K562 (cell line): ENCODE data around the gene NTM. TPM values are rescaled to one million over a fixed set of nuclear protein-coding genes. Genes with fewer than 3 reads are reported as not detected.

Experiments used
- ATAC-seq: fragments of 200-7000 bp; cut with Tn5 transposase; 3 replicates; pipeline ENCODE4 v1.9.1; 2020; ENCODE audit warnings: moderate library complexity
- BruUV-seq: library from RNA; stranded (reverse); fragments of 400-500 nt; replicated peaks from 2 replicates; lab custom pipeline; 2021; lab: Mats Ljungman, UMichigan
- CTCF ChIA-PET: fragments of 300-600 bp; formaldehyde crosslinking; extraction: SDS; loops from one replicate; lab custom pipeline; 2021; ENCODE audit warnings: low intra/inter-chr PET ratio; lab: Yijun Ruan, JAX
- POLR2A ChIA-PET: fragments of 300-600, 350-650 bp; sonication (Branson Sonifier 250); formaldehyde crosslinking; extraction: SDS; loops from one replicate; lab custom pipeline; 2021; ENCODE audit warnings: antibody characterized with exemption, inconsistent platforms; lab: Yijun Ruan, JAX
- DNase-seq, 4 experiments: peaks; one replicate each; pipeline versions ENCODE4 v3.0.0 to v3.0.0-alpha.2; 2011 to 2018; ENCODE audit warnings: low spot score in 3 of 4, mixed read lengths in 3 of 4; ENCODE audit errors: extremely low read depth in 1 of 4
- FAIRE-seq: peaks from 2 replicates; lab custom pipeline; 2011; peaks lifted over from hg19 to GRCh38; lab: Jason Lieb, UNC
- H2AFZ ChIP-seq: 2 replicates; pipeline ENCODE4 v1.6.0; 2011; ENCODE audit warnings: low read depth, low read length, control low read depth, inconsistent platforms
- H3K27ac ChIP-seq: fragments of 200-600 bp; 3 replicates; pipeline ENCODE4 v1.8.0; 2011; ENCODE audit warnings: low read depth, mild to moderate bottlenecking, control low read depth, inconsistent platforms, low read length, moderate library complexity, mixed read lengths; ENCODE audit errors: extremely low read depth
- H3K27me3 ChIP-seq, 2 experiments: fragments of 300-600 bp in 1 of 2; 2 replicates in 1 of 2; 3 replicates in 1 of 2; pipeline versions ENCODE4 v1.6.0 to v1.8.0; 2011; ENCODE audit warnings: inconsistent platforms in 2 of 2, low read length in 2 of 2, mild to moderate bottlenecking in 1 of 2, mixed read lengths in 1 of 2, moderate library complexity in 1 of 2; ENCODE audit not compliant: control insufficient read depth in 2 of 2, insufficient read depth in 2 of 2
- H3K36me3 ChIP-seq: fragments of 300-600 bp; 3 replicates; pipeline ENCODE4 v1.8.0; 2011; ENCODE audit warnings: mild to moderate bottlenecking, low read length, inconsistent platforms; ENCODE audit not compliant: control insufficient read depth, insufficient read depth
- H3K4me1 ChIP-seq, 2 experiments: fragments of 200-600 bp in 1 of 2; replicated peaks in 1 of 2; 2 replicates in 1 of 2; 3 replicates in 1 of 2; pipeline versions ENCODE4 v1.5.1 to v1.8.0; 2011; ENCODE audit warnings: inconsistent platforms in 2 of 2, low read length in 2 of 2, mild to moderate bottlenecking in 1 of 2, mixed read lengths in 1 of 2, moderate library complexity in 1 of 2; ENCODE audit not compliant: control insufficient read depth in 2 of 2, insufficient read depth in 2 of 2
- H3K4me2 ChIP-seq: 2 replicates; pipeline ENCODE4 v1.6.1; 2011; ENCODE audit warnings: low read length, control low read depth, inconsistent platforms, mixed read lengths; ENCODE audit not compliant: insufficient read depth
- H3K4me3 ChIP-seq: fragments of 200-600 bp; sonication (generic), shearing (Covaris generic); 2 replicates; pipeline ENCODE4 v1.5.1; 2016; ENCODE audit warnings: control low read depth, inconsistent platforms
- H3K79me2 ChIP-seq: fragments of 200-600 bp; 3 replicates; pipeline ENCODE4 v1.8.0; 2011; ENCODE audit warnings: low read length, inconsistent platforms; ENCODE audit not compliant: control insufficient read depth, insufficient read depth
- H3K9ac ChIP-seq, 2 experiments: 2 replicates each; pipeline versions ENCODE4 v1.6.0 to v1.6.1; 2011; ENCODE audit warnings: low read depth in 2 of 2, low read length in 2 of 2, control low read depth in 1 of 2, inconsistent platforms in 1 of 2, mild to moderate bottlenecking in 1 of 2, mixed read lengths in 1 of 2; ENCODE audit not compliant: insufficient read depth in 1 of 2
- H3K9me1 ChIP-seq: one replicate; pipeline ENCODE4 v1.6.0; 2011; ENCODE audit warnings: inconsistent platforms, mild to moderate bottlenecking, low read length, moderate library complexity; ENCODE audit not compliant: control insufficient read depth, insufficient read depth
- H3K9me3 ChIP-seq: replicated peaks from 2 replicates; pipeline ENCODE4 v1.5.1; 2011; ENCODE audit warnings: low read depth, low read length, inconsistent platforms; ENCODE audit not compliant: control insufficient read depth, insufficient read depth
- H4K20me1 ChIP-seq: replicated peaks from 2 replicates; pipeline ENCODE4 v1.6.1; 2011; ENCODE audit warnings: low read length, inconsistent platforms, mixed read lengths; ENCODE audit not compliant: control insufficient read depth, insufficient read depth
- BCL6 ChIP-seq: fragments of 250-450 bp; sonication (Bioruptor Pico); IDR thresholded peaks from 2 replicates; pipeline ENCODE4 v1.4.0; 2020
- CC2D1A ChIP-seq: fragments of 450-650 bp; IDR thresholded peaks from 2 replicates; pipeline ENCODE4 v1.6.1; 2017; ENCODE audit warnings: mild to moderate bottlenecking
- DIDO1 ChIP-seq: fragments of 450-650 bp; IDR thresholded peaks from 2 replicates; pipeline ENCODE4 v1.6.1; 2016; ENCODE audit warnings: low read depth, missing biosample characterization, missing genetic modification characterization
- EP300 ChIP-seq: IDR thresholded peaks from 2 replicates; pipeline ENCODE4 v1.6.1; 2012; ENCODE audit warnings: low read length, improper control_type of control experiment
- HDAC6 ChIP-seq: IDR thresholded peaks from 2 replicates; pipeline ENCODE4 v1.6.1; 2012; ENCODE audit warnings: low read depth, mild to moderate bottlenecking, control low read depth, inconsistent platforms, low read length, moderate library complexity
- HIVEP1 ChIP-seq: fragments of 250-450 bp; sonication (Bioruptor Pico); IDR thresholded peaks from 2 replicates; pipeline ENCODE4 v1.4.0; 2020; ENCODE audit warnings: mild to moderate bottlenecking
- MXD1 ChIP-seq: fragments of 250-450 bp; sonication (Bioruptor Pico); IDR thresholded peaks from 2 replicates; pipeline ENCODE4 v1.8.0; 2021; ENCODE audit warnings: borderline replicate concordance, mild to moderate bottlenecking, moderate library complexity; ENCODE audit not compliant: poor library complexity, severe bottlenecking
- POLR3G ChIP-seq: IDR thresholded peaks from 2 replicates; pipeline ENCODE4 v1.6.1; 2011; ENCODE audit not compliant: insufficient read length, insufficient replicate concordance; ENCODE audit errors: extremely low read depth
- RUNX1 ChIP-seq: sonication (generic); IDR thresholded peaks from 2 replicates; pipeline ENCODE4 v1.6.1; 2016; ENCODE audit warnings: antibody characterized with exemption, low read depth
- SAFB ChIP-seq: fragments of 200-400 bp; formaldehyde crosslinking; IDR thresholded peaks from 2 replicates; pipeline ENCODE4 v1.6.1; 2017; ENCODE audit warnings: low read depth, low read length, borderline replicate concordance
- SMC3 ChIP-seq: conservative IDR thresholded peaks from 2 replicates; pipeline ENCODE4 v1.6.1; 2011; ENCODE audit warnings: low read depth, low read length, improper control_type of control experiment; ENCODE audit not compliant: insufficient read depth
- YY1 ChIP-seq, 3 experiments: IDR thresholded peaks; 2 replicates each; pipeline ENCODE4 v1.6.1; 2011; ENCODE audit warnings: low read length in 2 of 3, mild to moderate bottlenecking in 2 of 3, moderate library complexity in 2 of 3, borderline replicate concordance in 1 of 3, control low read depth in 1 of 3, low read depth in 1 of 3; ENCODE audit not compliant: insufficient read depth in 3 of 3, insufficient replicate concordance in 2 of 3, control insufficient read depth in 1 of 3, insufficient read length in 1 of 3; ENCODE audit errors: extremely low read depth in 1 of 3
- ZNF507 ChIP-seq: conservative IDR thresholded peaks from 2 replicates; pipeline ENCODE4 v1.6.1; 2017; ENCODE audit warnings: missing genetic modification characterization, missing compliant biosample characterization
- WGBS: fragments of 100-300 bp; shearing (Covaris generic); methylation state at CpG from one replicate; pipeline ENCODE4 v1.1.6; 2016; ENCODE audit warnings: low coverage, mixed read lengths; ENCODE audit not compliant: insufficient coverage; ENCODE audit errors: missing lambda C conversion rate; 5-methylcytosine and 5-hydroxymethylcytosine counted together
- in situ Hi-C: fragments of 300-500 bp; cut with MboI; formaldehyde crosslinking; loops from 4 replicates; pipeline ENCODE4 v1.15.0; 2018; ENCODE audit warnings: inconsistent platforms, mixed read lengths
- intact Hi-C: fragments of 100-400 bp; cut with micrococcal nuclease; formaldehyde crosslinking; loops from 2 replicates; pipeline ENCODE4 v1.14.2; 2022
- polyA plus RNA-seq, 8 experiments: library from polyadenylated mRNA; depleted of rRNA in 4 of 8; stranded (reverse) in 5 of 8; unstranded in 3 of 8; fragments of >200 nt; fragmentation: Nextera tagmentation in 2 of 8; fragmentation: Illumina TruSeq in 1 of 8; extraction: Ambion mirVana in 2 of 8; extraction: Trizol in 1 of 8; gene quantifications; 2 replicates each; pipeline versions ENCODE4 v1.2.1 to v1.2.3, GENCODE V29; 2011 to 2014; ENCODE audit warnings: inconsistent platforms in 1 of 8, missing spikeins in 1 of 8
- total RNA-seq, 7 experiments: library from RNA; depleted of rRNA in 6 of 7; stranded (reverse); fragments of >200 nt in 6 of 7; fragmentation: Illumina TruSeq in 2 of 7; extraction: Trizol in 2 of 7; gene quantifications; 2 replicates each; pipeline versions ENCODE4 v1.2.1 to v1.2.3, GENCODE V29; 2011 to 2021; ENCODE audit warnings: low replicate concordance in 1 of 7

NTM gene
- total and polyA plus RNA-seq, 9 of the 15 experiments (the other 6 are each of a cell fraction or from before 2014, with no cell fraction given) = not detected

DNA sequence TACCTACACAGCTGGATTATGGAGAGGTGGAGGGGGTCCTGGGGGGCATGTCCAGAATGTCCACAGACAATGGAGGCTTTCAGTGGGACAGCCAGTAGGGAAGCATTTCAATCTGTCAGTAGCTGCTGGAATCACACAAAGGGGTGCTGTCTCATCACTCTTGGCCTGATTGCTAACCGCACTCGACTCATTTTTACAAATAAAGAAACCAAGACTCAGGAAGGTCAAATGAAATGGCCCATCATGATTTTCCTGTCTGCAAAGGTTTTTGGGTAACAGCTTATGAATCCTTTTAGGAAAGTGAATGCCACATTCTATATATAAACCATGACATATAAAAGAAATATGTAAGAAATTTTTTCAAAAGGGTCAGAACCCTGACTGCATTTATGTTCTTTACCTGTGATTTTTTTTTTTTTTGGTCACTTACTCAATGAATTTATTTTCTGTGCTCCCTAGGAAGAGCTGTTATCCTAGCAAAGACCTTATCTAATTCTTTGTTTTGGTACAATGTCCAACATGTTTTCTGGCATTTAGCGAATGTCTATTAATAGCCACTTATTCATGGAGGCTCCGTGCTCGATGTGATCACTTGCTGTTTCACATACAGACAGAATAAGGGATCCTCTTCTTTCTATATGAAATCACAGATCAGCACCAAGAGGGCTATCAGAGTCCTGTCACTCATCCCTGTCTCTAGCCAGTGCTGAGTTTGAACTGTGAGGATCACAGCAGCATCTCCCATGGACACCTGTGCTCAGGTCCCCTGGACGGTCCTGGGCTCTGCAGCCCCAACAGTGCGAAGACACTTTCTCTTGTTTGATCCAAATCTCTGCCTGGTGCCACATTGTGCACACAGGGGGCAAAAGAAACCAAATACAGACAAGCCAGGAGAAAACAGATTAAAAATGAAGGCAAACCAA, 979.7 kb downstream of the NTM start:
- no peaks in the 10 kb centered on the region for H4K20me1 ChIP-seq
- WGBS = 1% methylated on average over 7 of the region's 7 CpGs
- intact Hi-C loops = no loop called here
- H3K9me3 ChIP-seq = no peaks in the 10 kb centered on the region
- DNase-seq (no peak), FAIRE-seq (no peak), ATAC-seq (no peak)
- no peak overlapping the region for H3K4me2 ChIP-seq
- CTCF ChIA-PET = no interaction called here
- POLR2A ChIA-PET = no interaction called here
- H3K27ac ChIP-seq = no peak overlapping the region
- no peaks in the 10 kb centered on the region for H3K9me1 ChIP-seq
- no peak overlapping the region for H3K4me3 ChIP-seq
- H3K4me1 ChIP-seq = no peaks in the 10 kb centered on the region
- H3K79me2 ChIP-seq = no peaks in the 10 kb centered on the region
- H3K36me3 ChIP-seq = no peaks in the 10 kb centered on the region
- H3K27me3 ChIP-seq = no peaks in the 10 kb centered on the region
- no peak overlapping the region for H3K9ac ChIP-seq
- no TSS peak for BruUV-seq
- no peak overlapping the region for H2AFZ ChIP-seq
- TF ChIP-seq SAFB (no peak), HIVEP1 (no peak), CC2D1A (no peak), POLR3G (no peak), DIDO1 (no peak), MXD1 (CRISPR knock-in tag) (no peak), EP300 (no peak), BCL6 (no peak), SMC3 (no peak), RUNX1 (no peak), ZNF507 (no peak), YY1 (IDR thresholded peaks at IDR 0.05; ENCODE audit: borderline replicate concordance in 1 of 3, control insufficient read depth in 1 of 3, extremely low read depth in 1 of 3, insufficient read depth in 3 of 3, insufficient read length in 1 of 3, insufficient replicate concordance in 2 of 3, low read depth in 1 of 3, low read length in 2 of 3) (no peak), HDAC6 (no peak)
- in situ Hi-C loops = no loop called here
